Measurements from ENCODE around the gene VWA5B1.

Gene VWA5B1

DNA sequence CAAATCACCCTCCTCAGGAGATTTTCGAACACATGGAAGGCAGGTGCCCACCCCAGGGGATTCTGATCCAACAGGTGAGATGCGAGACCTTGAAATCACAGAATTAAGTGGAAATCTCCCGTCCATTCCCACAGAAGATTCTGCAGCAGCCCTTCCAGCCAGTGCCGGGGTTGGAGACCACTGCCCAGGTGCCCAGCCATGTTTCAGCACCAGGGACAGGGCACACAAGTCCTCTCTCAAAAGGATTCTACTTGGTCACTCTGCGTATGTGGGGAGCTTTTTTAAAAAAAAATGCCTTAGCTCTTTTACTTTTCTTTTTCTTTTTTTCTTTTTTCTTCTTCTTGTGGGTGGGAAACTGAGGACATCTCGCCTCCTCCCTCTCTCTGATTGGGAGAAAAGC is 80.7 kb downstream of the VWA5B1 start:
- DNase-seq, result no peak

DNA sequence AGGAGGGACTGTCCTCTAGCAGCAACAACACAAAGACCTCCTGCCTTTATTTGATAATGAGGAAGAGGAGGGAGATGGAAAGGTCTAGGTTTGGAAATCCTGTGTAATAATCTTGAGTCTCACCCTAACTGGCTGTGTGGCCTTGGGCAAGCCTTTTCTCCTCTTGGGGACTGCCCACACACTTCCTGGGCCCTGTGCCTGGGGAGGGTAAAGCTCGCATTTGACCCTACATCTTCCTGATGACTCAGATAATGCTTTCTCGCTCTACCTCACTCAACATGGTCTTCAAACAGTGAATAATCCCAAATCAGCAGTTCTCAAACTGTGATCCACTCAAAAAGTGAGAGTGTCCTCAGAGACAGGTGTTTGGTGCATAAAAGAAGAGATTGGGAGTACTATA is 81.2 kb downstream of the VWA5B1 start:
- DNase-seq, result no peak

DNA sequence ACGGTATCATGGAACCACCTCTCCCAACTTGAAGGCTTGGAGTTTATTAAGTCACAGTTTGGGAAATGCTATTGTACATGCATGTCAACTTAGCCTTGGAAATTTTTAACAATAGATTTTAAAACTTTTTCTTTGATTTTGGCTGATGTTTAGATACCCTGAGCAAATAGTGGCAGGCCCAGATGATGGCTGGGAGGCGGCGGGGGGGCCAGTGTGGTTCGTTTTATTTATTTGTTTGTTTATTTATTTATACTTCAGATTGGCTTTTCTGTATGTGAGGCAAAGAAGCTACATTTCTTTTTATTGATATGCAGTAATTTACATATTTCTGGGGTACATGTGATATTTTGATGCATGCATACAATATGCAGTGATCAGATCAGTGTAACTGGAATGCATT is 82.0 kb downstream of the VWA5B1 start:
- DNase-seq, result no peak

DNA sequence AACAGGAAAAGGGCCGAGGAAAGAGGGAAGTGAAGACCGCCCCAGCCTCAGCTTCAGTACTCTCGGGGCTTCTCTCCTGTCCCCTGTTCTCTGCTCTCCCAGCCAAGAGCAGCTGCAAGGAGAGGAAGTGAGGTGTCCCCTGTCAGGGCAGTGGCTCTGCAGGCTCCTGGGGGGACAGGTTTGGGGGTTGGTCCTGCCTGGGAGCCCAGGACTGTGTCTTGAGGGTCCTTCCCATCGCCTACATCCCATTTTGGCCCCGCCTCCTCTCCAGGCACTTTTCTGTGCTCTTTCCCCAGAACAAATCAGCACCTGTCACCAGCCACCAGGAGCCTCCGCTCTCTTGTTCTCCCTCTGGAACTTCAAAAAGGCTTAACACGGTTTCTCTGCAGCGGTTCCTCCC is 82.6 kb downstream of the VWA5B1 start:
- DNase-seq, result no peak

DNA sequence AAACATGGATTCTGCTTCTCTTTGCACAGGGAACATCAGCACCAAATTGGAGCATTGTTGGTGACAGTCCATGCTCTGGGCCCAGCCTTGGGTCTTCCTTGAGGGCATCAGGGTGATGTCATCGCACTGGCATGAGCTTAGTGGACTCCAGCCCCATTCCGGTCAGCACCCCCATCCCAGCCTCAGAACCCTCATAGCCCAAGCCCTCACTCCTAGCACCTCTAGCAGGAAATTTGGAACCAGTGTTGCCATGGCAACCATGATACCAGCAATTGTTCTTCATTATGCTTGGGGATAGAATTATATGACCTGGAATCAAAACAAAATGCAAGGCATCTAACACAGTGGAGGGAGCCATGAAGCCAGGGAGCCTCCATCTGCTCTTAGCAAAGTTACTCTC is 83.1 kb downstream of the VWA5B1 start:
- no peak for DNase-seq

DNA sequence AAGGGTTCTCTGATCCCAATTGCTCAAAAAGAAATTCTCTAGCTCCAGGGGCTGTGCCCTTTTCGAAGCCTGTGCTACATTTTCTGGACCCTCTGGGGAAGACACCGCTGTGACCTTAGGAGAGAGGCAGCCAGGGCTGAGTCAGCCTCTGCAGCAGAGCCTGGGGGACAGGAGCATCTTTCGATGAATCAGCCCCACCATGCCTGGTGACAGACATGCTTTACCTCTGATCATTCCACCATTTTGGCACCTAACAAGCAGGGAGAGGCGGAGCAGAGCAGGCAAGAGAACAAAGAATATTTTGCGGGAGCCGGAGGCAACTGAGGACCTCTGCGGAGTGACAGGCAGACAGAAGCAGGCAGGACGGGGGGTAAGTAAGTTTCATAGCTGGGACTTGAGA is 84.9 kb downstream of the VWA5B1 start:
- DNase-seq, result no peak

DNA sequence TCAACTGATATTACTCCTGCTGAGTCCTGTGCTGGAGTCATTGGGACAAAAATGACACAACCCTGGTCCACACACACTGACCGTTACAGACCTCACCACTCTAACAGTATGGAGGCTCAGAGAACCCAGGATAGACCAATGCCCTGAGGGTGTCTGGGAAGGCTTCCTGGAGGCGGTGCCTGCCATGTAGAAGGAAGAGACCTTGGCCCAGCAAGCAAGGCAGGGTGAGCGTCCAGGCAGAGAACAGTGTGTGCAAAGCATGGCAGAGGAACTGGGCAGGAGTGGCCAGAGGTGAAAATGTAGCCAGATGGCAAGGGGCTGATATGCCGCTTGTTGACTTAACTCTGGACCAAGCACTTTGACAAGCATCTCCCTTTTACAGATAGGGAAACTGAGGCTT is 85.5 kb downstream of the VWA5B1 start:
- no peak for DNase-seq

DNA sequence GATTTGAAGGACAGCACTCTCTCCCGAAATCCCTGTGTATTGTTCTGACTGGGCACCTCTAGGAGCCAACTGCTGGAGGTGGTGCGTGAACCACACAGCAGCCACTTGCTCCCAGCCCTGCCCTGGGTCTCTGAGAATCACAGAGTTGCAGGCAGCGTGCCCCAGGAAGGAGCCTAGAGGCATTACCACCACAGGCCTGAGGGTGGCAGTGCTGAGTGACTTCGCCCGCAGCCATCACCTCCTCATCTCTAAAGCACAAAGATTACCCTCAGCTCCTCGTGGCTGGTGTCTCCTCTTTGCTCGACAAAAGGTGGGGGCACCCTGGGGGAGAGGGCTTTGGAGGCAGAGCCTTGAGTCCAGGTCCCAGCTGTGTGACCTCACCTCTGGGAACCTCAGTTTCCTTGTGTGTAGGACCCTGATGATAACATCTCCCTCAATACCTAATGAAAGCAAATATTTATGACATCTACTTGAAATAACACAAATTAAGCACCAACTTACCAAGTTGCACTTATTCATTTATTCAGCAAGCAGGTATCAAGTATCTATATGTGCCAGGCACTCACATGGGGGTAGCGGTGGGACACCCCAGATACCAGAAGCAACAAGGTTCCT is 86.3 kb downstream of the VWA5B1 start:
- peak; percentile 60 for DNase-seq

DNA sequence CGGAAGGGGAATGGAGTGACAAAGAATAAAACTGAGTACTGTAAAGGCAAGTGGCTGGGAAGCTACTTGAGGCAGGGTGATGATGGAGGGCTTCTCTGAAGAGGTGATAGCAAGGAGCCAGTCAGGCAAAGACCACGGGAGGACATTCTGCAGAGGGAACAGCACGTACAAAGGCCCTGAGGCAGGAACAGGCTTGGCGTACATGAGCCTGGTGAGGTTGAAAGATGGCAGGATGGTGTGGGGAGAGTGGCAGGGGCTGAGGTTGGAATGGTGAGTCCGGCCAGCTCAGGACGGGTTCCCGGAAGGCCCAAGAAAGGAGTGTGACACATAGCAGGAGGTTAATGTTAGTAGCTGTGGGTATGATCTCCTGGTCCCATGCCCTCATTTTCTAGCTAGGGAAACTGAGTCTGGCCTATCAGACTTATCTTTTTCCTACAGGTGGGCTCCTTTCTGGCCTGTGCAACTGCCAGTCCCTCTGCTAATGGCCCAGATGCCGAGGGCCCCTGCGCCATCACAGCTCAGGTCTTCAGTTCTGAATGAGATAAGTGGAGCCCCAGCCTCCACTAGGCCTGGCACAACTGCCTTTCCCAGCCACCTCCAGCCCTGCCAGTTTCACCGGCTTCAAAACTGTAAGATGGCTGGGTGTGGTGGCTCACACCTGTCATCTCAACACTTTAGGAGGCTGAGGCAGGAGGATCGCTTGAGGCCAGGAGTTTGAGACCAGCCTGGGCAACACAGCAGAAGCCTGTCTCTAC is 87.0 kb downstream of the VWA5B1 start:
- no peak for DNase-seq

DNA sequence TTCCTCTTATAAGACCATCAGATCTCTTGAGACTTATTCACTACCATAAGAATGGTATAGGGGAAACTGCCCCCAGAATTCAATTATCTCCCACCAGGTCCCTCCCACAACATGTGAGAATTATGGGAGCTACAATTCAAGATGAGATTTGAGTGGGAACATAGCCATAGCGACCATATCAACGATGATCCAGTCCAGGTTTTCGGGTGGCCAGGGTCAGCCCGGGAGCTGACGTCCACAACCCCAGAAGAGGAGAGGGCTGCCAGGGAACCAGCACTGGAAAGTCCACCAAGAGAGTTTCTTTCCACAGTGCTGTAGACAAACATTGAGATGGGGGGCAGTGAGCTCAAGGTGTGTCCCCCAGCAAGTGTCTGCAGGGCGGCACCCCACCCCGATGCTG is 88.4 kb downstream of the VWA5B1 start:
- DNase-seq, result no peak

DNA sequence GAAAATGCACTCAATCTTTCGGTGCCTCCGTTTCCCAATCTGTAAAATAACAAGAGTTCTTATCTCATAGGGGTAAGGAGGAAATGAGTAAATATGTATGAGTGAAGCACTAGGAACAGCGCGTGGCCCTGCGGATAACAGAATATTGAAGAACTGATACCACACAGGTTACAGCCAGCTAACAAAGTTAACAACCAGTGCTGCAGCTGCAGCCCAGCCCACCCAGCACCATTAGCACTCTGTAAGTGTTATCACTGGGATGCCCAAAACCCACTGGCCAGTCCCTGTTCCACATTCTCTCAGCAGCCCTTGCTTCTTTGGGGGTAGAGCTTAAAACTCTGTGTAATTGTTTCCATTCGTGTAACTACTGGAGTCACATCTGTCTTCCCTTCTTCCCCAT is 89.5 kb downstream of the VWA5B1 start:
- DNase-seq, result no peak

DNA sequence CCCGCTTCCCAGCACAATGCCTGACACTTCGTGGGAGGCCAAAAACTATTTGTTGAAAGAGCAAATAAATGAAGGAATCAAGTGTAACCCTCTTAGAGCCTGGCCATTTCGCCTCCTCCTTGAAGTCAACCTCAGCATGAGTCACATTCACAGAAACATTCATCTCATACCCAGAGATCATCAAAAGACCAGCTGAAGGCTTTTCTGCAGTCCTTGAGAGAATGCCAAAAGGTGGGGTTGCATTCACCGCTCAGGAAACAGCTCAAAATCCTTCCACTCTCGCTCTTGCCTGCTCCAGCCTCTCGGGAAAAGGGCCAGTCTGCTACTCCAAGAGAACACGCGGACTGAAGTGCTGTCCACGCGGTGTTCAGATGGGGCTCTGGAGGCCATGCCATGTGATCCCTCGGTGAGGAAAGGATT is 90.0 kb downstream of the VWA5B1 start:
- DNase-seq, result no peak

DNA sequence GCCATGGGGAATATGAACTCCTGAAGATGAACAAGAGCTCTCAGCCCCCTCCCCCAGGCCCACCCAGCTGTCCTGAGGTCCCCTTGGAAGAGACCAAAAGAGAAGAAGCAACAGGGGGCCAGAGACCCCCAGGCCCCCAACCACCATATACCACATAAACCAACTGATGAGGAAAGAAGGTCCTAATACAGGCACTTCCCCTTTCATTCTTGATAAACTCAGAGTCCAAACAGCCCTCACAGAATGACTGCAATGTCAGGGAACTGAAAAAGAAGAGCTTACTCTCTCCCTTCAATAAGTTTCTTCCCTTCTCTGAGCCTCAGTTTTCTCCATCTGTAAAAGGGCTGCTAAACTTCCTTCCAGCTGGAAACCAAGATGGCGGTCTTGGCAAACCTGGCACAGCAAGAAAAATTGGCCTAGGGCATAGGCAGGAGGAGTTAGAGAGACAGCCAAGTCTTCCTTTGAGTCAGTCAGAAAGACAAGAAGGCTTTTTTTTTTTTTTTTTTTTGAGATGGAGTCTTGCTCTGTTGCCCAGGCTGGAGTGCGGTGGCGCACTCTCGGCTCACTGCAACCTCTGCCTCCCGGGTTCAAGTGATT is 90.5 kb downstream of the VWA5B1 start:
- DNase-seq, result no peak

DNA sequence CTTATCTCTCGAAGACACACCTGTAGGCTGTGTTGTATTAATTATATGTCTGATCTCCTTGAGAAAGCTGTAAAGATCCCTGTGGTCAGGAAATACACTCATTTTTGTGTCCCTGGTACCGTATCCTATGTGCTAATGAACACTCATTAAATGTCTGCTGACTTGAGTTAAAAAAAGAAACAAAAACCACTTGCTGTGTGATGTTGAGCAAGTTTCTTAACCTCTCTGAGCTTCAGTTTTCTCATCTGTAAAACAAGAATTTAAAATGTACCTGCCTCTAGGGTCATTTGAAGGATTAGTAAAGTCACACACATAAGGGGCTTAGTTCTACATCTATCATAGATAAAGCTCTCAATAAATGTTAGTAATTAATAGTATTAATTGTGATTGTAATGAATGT is 91.3 kb downstream of the VWA5B1 start:
- DNase-seq, result no peak

DNA sequence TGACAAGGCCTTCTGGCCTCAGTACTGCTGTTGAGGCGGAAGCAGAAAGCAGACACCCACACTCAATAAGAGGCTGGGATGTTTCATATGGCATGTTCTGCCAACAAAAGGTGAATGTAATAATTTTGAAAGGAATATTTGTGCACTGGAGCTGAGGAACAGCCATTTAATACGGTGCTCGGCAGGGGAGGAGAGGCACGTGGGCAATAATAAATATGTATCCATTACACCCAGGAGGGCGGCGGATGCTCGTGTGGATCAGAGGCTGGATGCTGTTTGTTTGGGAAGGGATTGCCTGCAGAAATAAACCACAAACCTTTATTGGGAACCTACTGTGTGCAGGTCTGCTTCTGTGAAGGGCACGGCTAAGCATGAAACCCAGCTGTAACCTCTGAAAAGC is 92.0 kb downstream of the VWA5B1 start:
- DNase-seq, result no peak

DNA sequence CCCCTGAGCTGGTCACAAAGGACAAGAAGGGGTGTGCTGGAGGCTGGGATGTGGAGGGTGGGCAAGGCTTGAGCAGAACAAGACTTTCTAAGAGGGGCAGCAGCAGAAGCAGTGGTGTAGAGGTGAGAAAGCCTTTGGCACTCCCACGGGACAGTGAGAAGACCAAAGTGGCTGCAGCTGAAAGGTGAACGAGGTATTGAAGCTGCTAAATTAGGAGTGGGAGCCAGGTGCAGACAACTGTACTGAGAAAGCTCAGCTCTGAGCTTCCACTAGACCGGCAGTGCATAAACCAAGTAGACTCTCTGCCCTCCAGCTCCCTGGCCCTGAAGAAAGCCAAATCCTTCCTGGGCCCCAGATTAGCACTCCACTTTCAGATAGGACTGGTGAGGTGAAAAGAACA is 93.0 kb downstream of the VWA5B1 start:
- DNase-seq, result no peak

DNA sequence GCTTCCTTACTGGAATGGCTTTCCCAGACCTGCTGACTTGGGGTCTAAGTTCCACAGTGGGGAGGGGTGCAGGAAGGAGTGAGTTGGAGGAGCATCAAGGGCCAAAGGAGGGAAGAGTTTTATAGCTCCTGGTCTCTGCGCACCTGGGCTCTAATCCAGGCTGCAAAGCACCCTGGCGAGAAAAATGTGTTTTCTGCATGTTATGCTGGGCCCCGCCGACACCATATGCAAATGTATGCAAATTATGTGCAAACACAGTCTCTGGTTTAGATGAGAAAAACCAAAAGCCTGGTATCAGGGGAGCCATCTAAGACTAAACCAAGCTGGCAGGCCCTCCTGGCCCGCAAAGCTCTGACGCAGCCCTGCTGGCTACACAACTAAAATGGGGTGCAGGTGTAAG is 95.0 kb downstream of the VWA5B1 start:
- DNase-seq, result no peak

DNA sequence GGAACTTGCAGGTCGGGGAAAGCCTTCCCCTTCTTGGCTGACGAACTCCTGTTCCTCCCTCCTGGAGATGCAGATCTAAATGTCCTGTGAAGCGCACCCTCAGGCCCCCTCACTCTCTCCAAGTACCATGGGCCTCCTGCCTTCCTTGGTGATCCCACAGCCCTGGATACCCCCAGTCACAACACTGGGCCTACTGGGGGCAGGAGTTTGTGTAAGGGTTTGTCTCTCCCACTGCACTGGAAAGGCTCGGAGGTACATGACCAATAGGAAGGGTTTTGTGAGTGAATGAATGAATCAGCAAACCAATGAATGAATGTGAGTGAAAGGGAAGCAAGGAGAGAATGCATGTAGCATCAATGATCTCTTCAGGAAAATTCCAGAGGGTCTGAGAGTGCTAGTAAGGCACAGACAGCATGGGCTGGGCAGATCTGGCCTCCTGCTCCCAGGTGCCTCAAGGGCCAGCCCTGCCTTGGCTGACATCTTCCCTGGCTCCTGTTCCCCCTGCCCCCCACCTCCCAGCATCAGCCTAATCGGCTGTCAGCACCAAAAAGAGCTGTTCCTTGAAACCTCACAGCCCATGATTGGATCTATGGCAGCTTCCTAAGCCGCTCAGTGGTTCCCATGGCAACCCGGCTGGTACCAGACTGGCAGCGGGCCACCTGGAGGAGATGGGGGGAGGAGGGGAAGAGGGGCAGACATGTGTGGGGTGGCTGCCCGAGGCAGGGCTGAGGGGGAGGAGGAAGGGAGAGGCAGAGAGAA is 95.8 kb downstream of the VWA5B1 start:
- no peak for DNase-seq

DNA sequence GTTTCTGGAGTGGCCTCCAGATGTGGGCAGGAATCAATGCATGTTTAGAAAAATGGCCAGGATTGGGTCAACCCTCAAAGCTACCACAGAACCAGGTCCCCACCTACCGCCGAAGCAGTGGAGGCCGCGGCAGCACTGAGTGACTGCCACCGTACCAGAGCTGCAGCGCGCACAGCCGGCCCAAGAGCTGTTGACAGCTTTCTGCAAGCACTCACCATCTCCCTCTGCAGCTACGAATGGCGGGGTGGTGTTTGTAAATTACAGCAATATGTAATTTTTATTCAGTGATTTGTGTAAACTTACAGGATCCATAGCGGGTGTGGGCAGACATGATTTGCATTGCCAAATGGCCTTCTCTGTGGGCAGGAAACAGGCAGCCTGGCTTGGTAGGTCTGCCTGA is 98.9 kb downstream of the VWA5B1 start:
- DNase-seq, result no peak

DNA sequence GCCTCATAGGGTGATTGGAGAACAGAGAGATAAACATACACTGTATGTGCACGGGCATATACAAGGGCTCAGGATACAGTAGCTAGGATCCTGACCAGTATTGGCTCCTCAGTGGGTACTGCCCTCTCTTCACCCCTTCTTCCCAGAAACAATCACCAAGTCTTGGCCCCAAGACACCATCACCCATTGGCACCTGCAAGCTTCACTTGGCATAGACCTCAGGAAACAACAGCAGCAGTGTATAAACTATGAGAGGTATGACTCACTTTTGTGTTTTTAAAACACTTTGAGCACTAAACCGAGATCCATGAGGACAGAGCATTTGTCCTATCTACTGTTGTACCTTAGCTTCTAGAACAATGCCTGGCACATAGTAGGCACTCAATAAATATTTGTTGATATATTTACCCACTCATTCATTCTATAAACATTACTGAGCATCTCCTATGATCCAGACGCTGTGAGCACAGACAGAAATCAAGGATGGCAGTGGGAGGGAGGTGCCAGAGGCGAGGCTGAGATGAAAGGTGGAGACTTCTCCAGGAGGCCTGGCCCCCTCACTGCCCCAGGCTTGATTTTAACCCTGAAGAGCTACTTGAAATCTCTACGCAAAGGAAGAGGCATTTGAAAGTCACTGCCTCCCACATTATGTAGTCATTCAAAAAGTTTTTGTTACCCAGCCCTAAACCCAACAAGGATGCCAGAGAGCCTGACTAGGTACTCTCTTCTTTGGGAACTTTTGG is 100.1 kb downstream of the VWA5B1 start:
- no peak for DNase-seq

DNA sequence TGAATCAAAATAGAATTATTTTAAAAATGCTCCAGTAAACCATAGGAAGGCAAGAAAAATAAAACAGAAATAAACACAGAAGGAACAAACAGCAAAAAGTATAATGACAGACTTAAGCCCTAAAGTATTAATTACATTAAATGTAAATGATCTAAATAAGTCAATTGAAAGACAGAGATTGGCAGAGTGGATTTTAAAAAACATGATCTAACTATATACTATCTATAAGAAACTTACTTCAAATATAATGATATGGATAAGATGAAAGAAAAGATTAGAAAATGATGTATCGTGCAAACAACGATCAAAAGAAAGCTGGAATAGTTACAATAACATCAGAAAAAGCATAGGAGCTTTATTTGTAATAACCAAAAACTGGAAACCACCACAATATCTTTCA is 104.6 kb downstream of the VWA5B1 start:
- no peak for DNase-seq

DNA sequence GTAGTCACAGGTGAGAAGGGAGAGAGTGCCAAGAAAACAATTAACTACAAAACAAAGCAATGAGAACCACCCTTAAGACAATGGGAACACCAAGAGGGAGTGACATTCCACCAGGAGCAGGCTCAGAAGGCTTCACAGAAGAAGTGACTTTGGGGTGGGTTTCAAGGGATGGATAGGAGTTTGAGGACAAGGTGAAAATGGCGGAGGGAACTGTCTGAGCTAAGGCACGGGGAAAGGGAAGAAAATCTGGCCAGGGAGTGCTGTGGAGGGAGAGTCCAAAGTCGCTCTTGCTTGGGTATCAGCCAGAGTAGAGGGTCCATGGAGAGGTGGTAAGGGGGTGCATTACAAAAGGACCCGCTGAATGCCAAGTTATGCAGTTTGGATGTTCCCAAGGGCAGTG is 108.1 kb downstream of the VWA5B1 start:
- DNase-seq, result no peak

DNA sequence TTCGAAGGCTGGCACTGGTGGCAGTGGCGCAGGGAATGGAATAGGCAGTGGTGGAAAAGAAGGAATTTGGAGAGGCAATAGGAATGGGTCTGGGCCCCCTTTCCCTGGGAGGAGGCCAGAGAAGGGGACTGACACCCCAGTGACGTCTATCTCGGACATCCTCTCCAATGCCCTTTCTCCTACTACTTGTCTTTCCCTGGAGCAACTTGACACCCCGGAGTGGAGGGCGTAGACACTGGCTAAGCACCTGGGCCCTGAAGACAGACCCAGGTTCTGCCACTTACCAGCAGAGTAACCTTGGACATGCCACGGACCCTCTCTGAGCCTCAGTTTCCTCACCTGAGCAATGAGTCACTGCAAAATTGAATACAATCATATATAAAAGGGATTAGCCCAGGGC is 108.5 kb downstream of the VWA5B1 start:
- DNase-seq, result no peak
